Fibroblast of lung (primary cell): ENCODE results near the gene THAP8. TPM values are rescaled to one million over a fixed set of nuclear protein-coding genes. Genes with fewer than 3 reads are reported as not detected.

Experiments used
- DNase-seq, 2 donors: peaks; one replicate each; pipeline versions ENCODE4 v3.0.0 to v3.0.0-alpha.2; 2010; ENCODE audit warnings: low read depth in 2 of 2
- H2AFZ ChIP-seq: 2 replicates; pipeline ENCODE4 v1.5.1; 2012; ENCODE audit warnings: low read length, control low read depth, inconsistent platforms
- H3K27ac ChIP-seq: 2 replicates; pipeline ENCODE4 v1.5.1; 2011; ENCODE audit warnings: low read length, control low read depth; ENCODE audit not compliant: insufficient read depth
- H3K27me3 ChIP-seq: 2 replicates; pipeline ENCODE4 v1.5.1; 2011; ENCODE audit warnings: mild to moderate bottlenecking, low read length; ENCODE audit not compliant: control insufficient read depth, insufficient read depth
- H3K36me3 ChIP-seq: 2 replicates; pipeline ENCODE4 v1.5.1; 2011; ENCODE audit warnings: low read length; ENCODE audit not compliant: control insufficient read depth, insufficient read depth
- H3K4me1 ChIP-seq: 2 replicates; pipeline ENCODE4 v1.5.1; 2011; ENCODE audit warnings: low read length; ENCODE audit not compliant: control insufficient read depth, insufficient read depth; ENCODE audit errors: extremely low read depth
- H3K4me2 ChIP-seq: 2 replicates; pipeline ENCODE4 v1.5.1; 2011; ENCODE audit warnings: low read length, control low read depth; ENCODE audit not compliant: insufficient read depth; ENCODE audit errors: extremely low read depth
- H3K4me3 ChIP-seq, 4 experiments: fragments of 200-600 bp in 1 of 4; sonication (generic) in 1 of 4; replicated peaks in 1 of 4; 2 replicates each; pipeline ENCODE4 v1.5.1; 2011 to 2016; ENCODE audit warnings: low read length in 4 of 4, low read depth in 3 of 4, mild to moderate bottlenecking in 3 of 4, control low read depth in 2 of 4, inconsistent platforms in 1 of 4, mixed read lengths in 1 of 4; ENCODE audit not compliant: insufficient read depth in 1 of 4; ENCODE audit errors: control extremely low read depth in 1 of 4
- H3K79me2 ChIP-seq: 2 replicates; pipeline ENCODE4 v1.5.1; 2012; ENCODE audit warnings: mild to moderate bottlenecking, low read length, inconsistent platforms; ENCODE audit not compliant: control insufficient read depth, insufficient read depth
- H3K9ac ChIP-seq: 2 replicates; pipeline ENCODE4 v1.5.1; 2011; ENCODE audit warnings: mild to moderate bottlenecking, low read length, control low read depth; ENCODE audit not compliant: insufficient read depth
- H3K9me3 ChIP-seq: 2 replicates; pipeline ENCODE4 v1.5.1; 2012; ENCODE audit warnings: low read depth, low read length; ENCODE audit not compliant: control insufficient read depth, insufficient read depth
- H4K20me1 ChIP-seq: 2 replicates; pipeline ENCODE4 v1.5.1; 2011; ENCODE audit warnings: low read length; ENCODE audit not compliant: control insufficient read depth, insufficient read depth; ENCODE audit errors: extremely low read depth
- EZH2 ChIP-seq: IDR thresholded peaks from 2 replicates; pipeline ENCODE4 v1.5.1; 2012; ENCODE audit warnings: low read length, control low read depth, mild to moderate bottlenecking; ENCODE audit errors: missing control alignments
- polyA plus RNA-seq, 2 donors: library from polyadenylated mRNA; depleted of rRNA in 1 of 2; stranded (reverse) in 1 of 2; unstranded in 1 of 2; fragments of >200 nt; gene quantifications; 2 replicates each; pipeline ENCODE4 v1.2.1, GENCODE V29; 2011 to 2012; ENCODE audit warnings: missing spikeins in 1 of 2
- total RNA-seq: library from RNA; depleted of rRNA; stranded (reverse); fragments of >200 nt; gene quantifications from 2 replicates; pipeline ENCODE4 v1.2.1, GENCODE V29; 2014
- TF ChIP-seq, protein P1 (sequence below), 2 donors: IDR thresholded peaks in 1 of 2; conservative IDR thresholded peaks in 1 of 2; 1 replicate in 1 of 2; 2 replicates in 1 of 2; pipeline ENCODE4 v1.5.1; 2011 to 2012; ENCODE audit warnings: low read length in 2 of 2, control low read depth in 1 of 2, inconsistent platforms in 1 of 2, low read depth in 1 of 2, mild to moderate bottlenecking in 1 of 2

The THAP8 gene
- total and polyA plus RNA-seq, 2 donors (not counting 1 experiment from before 2014, with no cell fraction given) = 4.6 to 5.1 TPM

DNA sequence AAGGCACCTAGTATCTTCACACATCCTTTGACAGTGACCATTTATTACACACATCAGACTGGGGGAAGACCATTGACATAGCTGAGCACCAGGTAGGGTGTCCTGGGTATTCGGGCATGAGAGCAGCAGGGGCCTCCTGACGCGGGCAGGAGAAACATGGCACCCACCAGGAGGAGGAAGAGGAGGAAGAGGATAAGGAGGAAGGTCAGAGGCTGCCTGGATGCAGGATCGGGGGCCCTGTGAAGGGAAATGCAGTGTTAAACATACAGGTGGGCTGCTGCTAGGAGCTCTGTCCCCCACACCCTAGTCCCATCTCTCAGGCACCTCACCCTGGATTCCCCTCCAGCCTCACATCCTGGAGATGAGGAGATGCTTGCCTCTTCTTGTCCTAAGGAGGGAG is 50.8 kb downstream of the THAP8 start:
- no peak for DNase-seq
- no peaks in the 10 kb centered on the region for H4K20me1 ChIP-seq
- H3K9ac ChIP-seq = no peak overlapping the region
- no peaks in the 10 kb centered on the region for H3K79me2 ChIP-seq
- peaks cover 4% of the 10 kb centered on the region for H3K4me1 ChIP-seq
- no peak overlapping the region for H2AFZ ChIP-seq
- H3K4me3 ChIP-seq = no peak overlapping the region
- H3K27ac ChIP-seq = no peak overlapping the region
- H3K36me3 ChIP-seq = no peaks in the 10 kb centered on the region
- H3K27me3 ChIP-seq = no peaks in the 10 kb centered on the region
- H3K9me3 ChIP-seq = no peaks in the 10 kb centered on the region
- no peak overlapping the region for H3K4me2 ChIP-seq
- no peak for TF ChIP-seq EZH2
- TF ChIP-seq, protein P1, sequence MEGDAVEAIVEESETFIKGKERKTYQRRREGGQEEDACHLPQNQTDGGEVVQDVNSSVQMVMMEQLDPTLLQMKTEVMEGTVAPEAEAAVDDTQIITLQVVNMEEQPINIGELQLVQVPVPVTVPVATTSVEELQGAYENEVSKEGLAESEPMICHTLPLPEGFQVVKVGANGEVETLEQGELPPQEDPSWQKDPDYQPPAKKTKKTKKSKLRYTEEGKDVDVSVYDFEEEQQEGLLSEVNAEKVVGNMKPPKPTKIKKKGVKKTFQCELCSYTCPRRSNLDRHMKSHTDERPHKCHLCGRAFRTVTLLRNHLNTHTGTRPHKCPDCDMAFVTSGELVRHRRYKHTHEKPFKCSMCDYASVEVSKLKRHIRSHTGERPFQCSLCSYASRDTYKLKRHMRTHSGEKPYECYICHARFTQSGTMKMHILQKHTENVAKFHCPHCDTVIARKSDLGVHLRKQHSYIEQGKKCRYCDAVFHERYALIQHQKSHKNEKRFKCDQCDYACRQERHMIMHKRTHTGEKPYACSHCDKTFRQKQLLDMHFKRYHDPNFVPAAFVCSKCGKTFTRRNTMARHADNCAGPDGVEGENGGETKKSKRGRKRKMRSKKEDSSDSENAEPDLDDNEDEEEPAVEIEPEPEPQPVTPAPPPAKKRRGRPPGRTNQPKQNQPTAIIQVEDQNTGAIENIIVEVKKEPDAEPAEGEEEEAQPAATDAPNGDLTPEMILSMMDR (conservative IDR thresholded peaks at IDR 0.05 in 1 of 2, IDR thresholded peaks at IDR 0.05 in 1 of 2; ENCODE audit: low read depth in 1 of 2, low read length in 2 of 2) = no peak

DNA sequence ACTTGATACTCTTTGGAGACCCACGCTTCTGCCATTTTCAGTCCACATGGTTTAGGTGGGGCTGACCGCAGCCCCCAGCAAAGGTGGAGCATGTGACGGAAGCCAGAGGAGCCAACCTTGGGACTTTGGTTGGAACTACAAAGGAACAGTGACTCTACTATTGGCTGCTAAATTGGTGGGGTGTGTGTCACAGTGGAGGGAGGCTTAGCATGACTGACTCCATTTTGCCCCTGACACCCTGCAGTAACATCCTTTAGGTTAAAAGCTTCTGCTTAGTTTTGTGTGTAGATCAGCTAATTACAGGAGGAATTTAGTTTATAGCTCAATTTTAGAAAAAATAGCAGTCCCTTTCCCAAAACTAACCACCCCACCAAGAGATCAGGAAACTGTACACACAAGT is 52.5 kb downstream of the THAP8 start:
- Histone ChIP-seq H3K27ac (no peak overlapping the region), H3K79me2 (peaks cover under 1% of the 10 kb centered on the region), H3K9ac (no peak overlapping the region), H3K4me1 (peaks cover 4% of the 10 kb centered on the region), H3K4me3 (no peak overlapping the region), H3K27me3 (no peaks in the 10 kb centered on the region), H2AFZ (no peak overlapping the region), H3K9me3 (no peaks in the 10 kb centered on the region), H3K36me3 (no peaks in the 10 kb centered on the region), H3K4me2 (no peak overlapping the region), H4K20me1 (no peaks in the 10 kb centered on the region)
- no peak for DNase-seq
- TF ChIP-seq, protein P1 (conservative IDR thresholded peaks at IDR 0.05 in 1 of 2, IDR thresholded peaks at IDR 0.05 in 1 of 2; ENCODE audit: low read depth in 1 of 2, low read length in 2 of 2) = no peak
- TF ChIP-seq EZH2 = no peak

DNA sequence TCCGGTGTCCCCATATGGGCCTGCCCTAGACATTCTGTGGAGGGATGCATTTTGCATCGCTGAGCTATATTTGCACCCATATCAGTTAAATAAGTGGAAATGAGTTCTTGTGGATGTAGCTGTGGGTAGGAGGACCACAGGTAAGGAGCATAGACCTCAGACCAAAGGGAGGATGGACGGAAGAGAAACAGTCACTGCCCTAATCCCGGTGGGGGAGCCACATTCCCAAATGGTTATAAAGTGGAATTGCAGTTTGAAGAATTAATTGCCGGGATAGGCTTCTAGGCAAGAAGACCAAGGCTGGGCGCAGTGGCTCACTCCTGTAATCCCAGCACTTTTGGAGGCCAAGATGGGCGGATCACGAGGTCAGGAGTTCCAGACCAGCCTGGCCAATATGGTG is 57.3 kb downstream of the THAP8 start:
- Histone ChIP-seq H2AFZ (no peak overlapping the region), H3K9me3 (no peaks in the 10 kb centered on the region), H4K20me1 (no peaks in the 10 kb centered on the region), H3K4me1 (peaks cover 4% of the 10 kb centered on the region), H3K9ac (no peak overlapping the region), H3K79me2 (peaks cover 7% of the 10 kb centered on the region), H3K4me2 (no peak overlapping the region), H3K27me3 (no peaks in the 10 kb centered on the region), H3K36me3 (no peaks in the 10 kb centered on the region), H3K27ac (no peak overlapping the region), H3K4me3 (no peak overlapping the region)
- DNase-seq = no peak
- TF ChIP-seq, protein P1 (conservative IDR thresholded peaks at IDR 0.05 in 1 of 2, IDR thresholded peaks at IDR 0.05 in 1 of 2; ENCODE audit: low read depth in 1 of 2, low read length in 2 of 2) = no peak
- TF ChIP-seq EZH2 = no peak
